ENCODE results near the gene BCL11B.

- TF ChIP-seq, protein P1, sequence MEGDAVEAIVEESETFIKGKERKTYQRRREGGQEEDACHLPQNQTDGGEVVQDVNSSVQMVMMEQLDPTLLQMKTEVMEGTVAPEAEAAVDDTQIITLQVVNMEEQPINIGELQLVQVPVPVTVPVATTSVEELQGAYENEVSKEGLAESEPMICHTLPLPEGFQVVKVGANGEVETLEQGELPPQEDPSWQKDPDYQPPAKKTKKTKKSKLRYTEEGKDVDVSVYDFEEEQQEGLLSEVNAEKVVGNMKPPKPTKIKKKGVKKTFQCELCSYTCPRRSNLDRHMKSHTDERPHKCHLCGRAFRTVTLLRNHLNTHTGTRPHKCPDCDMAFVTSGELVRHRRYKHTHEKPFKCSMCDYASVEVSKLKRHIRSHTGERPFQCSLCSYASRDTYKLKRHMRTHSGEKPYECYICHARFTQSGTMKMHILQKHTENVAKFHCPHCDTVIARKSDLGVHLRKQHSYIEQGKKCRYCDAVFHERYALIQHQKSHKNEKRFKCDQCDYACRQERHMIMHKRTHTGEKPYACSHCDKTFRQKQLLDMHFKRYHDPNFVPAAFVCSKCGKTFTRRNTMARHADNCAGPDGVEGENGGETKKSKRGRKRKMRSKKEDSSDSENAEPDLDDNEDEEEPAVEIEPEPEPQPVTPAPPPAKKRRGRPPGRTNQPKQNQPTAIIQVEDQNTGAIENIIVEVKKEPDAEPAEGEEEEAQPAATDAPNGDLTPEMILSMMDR (IDR thresholded peaks at IDR 0.05), result no peak
- no peak for TF ChIP-seq POLR2A (IDR thresholded peaks at IDR 0.05)
These were observed 11.9 kb downstream of the BCL11B start for GRCh38 chr14:99260116-99260515.

All from Peyer's patch (tissue), 4 donors.